Measurements from ENCODE around the gene AQP2. TPM values are rescaled to one million over a fixed set of nuclear protein-coding genes. Genes with fewer than 3 reads are reported as not detected.

AQP2 gene
- total and polyA plus RNA-seq, 4 experiments from 2014 or later: not detected

DNA sequence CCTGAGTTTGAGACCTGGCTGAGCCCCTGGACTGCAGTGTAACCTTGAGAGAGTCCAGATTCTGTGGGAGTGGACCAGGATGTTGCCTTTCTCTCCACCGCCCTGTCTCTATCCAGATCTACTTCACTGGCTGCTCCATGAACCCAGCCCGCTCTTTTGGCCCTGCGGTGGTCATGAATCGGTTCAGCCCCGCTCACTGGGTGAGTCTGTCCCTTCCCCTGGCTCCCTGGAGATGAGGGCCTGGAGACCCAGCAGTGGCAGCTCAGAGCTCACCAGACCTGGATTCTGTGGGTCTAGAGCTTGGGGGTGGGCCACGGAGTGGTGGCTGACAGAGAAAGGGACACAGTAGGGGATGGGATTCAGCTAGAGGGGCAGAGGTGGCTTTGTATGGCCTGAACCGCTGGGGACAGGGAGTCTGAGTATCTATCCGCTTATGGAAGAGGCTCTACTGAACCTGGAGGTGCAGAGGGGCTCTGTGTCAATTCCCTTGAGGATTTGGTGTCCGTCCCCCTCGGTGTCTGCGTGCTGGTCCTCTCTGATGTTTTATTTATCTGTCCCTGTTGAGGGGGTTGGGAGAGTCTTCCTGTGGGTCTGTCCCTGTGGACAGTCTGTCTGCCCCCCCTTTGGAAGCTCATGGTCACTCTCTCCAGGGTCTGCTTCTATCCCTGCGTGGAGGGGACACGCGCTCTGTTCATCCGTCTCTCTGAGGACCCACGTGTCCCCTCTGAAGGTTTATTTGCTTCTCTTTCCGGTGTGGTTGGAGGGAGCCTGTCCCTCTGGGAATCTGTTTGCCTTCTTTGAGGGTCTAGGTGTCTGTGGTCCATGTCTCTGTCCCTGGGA is 13.7 kb downstream of the AQP2 start:
- no peaks in the 10 kb centered on the region for H3K9me3 ChIP-seq (ENCODE audit: control insufficient read depth in 1 of 2, low read length in 2 of 2)
- peaks cover 26% of the 10 kb centered on the region for H3K27me3 ChIP-seq (ENCODE audit: insufficient read depth, low read length)
- no peak overlapping the region for H3K27ac ChIP-seq (ENCODE audit: low read depth, low read length)
- intact Hi-C loops (cut with micrococcal nuclease): loop anchor here (10.0 kb wide), 1 partner anchor 221 kb away; no protein-coding TSS in a partner anchor
- Mint-ChIP-seq H3K27me3 (peaks cover 34 to 54% of the 10 kb centered on the region in 2 donors), H3K9me3 (no peaks in the 10 kb centered on the region), H3K4me3 (peak overlapping the region in 2 of 8 donors; percentile 15 to 20), H3K36me3 (peaks cover 0 to 5% of the 10 kb centered on the region in 2 donors), H3K27ac (no peak overlapping the region), H3K4me1 (peaks cover 6 to 20% (median 10%) of the 10 kb centered on the region in 4 donors)
- no peaks in the 10 kb centered on the region for H3K36me3 ChIP-seq (ENCODE audit: insufficient read depth, low read length)
- CTCF ChIA-PET (ENCODE audit: partially characterized antibody): interaction anchor here (1.2 to 6.2 kb wide), 4 partner anchors 12 to 105 kb away, joined by 3 to 65 read pairs (median 24); no protein-coding TSS in a partner anchor
- H3K4me1 ChIP-seq (ENCODE audit: insufficient read depth, low read length): peaks cover 10% of the 10 kb centered on the region
- DNase-seq: no peak
- POLR2A ChIA-PET (ENCODE audit: partially characterized antibody): no interaction called here
- H3K4me3 ChIP-seq (ENCODE audit: low read length in 2 of 2): no peak overlapping the region

DNA sequence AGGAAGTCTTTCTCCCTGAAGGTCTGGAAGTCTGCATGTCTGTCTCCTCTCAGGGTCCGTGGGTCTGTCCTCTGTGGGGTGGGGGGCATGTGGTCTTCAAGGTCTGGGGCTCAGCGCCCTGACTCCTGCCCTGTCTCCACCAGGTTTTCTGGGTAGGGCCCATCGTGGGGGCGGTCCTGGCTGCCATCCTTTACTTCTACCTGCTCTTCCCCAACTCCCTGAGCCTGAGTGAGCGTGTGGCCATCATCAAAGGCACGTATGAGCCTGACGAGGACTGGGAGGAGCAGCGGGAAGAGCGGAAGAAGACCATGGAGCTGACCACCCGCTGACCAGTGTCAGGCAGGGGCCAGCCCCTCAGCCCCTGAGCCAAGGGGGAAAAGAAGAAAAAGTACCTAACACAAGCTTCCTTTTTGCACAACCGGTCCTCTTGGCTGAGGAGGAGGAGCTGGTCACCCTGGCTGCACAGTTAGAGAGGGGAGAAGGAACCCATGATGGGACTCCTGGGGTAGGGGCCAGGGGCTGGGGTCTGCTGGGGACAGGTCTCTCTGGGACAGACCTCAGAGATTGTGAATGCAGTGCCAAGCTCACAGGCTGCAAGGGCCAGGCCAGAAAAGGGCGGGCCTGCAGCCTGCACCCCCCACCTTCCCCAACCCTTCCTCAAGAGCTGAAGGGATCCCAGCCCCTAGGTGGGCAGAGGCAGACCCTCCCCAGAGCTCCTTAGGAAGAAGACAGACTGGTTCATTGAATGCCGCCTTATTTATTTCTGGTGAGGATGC is 14.5 kb downstream of the AQP2 start:
- intact Hi-C loops (cut with micrococcal nuclease): loop anchor here (10.0 kb wide), 1 partner anchor 220 kb away; no protein-coding TSS in a partner anchor
- H3K27me3 ChIP-seq (ENCODE audit: insufficient read depth, low read length): peaks cover 24% of the 10 kb centered on the region
- H3K9me3 ChIP-seq (ENCODE audit: control insufficient read depth in 1 of 2, low read length in 2 of 2): no peaks in the 10 kb centered on the region
- POLR2A ChIA-PET (ENCODE audit: partially characterized antibody): no interaction called here
- Mint-ChIP-seq H3K27me3 (peaks cover 29 to 47% of the 10 kb centered on the region in 2 donors), H3K9me3 (no peaks in the 10 kb centered on the region), H3K27ac (no peak overlapping the region), H3K4me3 (peak overlapping the region in 1 of 8 donors; percentile 15), H3K36me3 (peaks cover 0 to 5% of the 10 kb centered on the region in 2 donors), H3K4me1 (peaks cover 6 to 20% (median 10%) of the 10 kb centered on the region in 4 donors)
- no peak overlapping the region for H3K4me3 ChIP-seq (ENCODE audit: low read length in 2 of 2)
- CTCF ChIA-PET (ENCODE audit: partially characterized antibody): interaction anchor here (1.1 to 6.2 kb wide), 4 partner anchors 19 to 104 kb away, joined by 3 to 65 read pairs (median 24); no protein-coding TSS in a partner anchor
- no peak overlapping the region for H3K27ac ChIP-seq (ENCODE audit: low read depth, low read length)
- H3K4me1 ChIP-seq (ENCODE audit: insufficient read depth, low read length): peaks cover 10% of the 10 kb centered on the region
- DNase-seq: no peak
- no peaks in the 10 kb centered on the region for H3K36me3 ChIP-seq (ENCODE audit: insufficient read depth, low read length)

DNA sequence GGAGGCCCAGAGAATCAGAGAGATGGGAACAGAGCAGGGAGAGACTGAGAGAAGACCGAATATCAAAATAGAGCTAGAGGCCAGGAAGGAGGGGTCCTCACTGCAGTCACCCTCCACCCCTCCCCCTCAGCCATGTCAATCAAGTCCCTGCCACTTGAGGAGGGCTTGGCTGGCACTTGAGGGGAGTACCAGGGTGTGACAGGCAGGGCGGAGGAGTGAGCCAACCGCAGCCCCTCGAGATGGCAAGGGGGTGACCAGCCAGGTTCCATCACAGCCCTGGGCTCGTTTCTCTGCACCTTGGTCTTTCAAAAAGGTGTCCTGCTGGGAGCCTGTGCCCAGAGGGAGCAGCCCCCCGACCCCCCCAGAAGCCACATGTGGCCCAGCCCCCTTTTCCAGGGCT is 15.3 kb downstream of the AQP2 start:
- H3K27me3 Mint-ChIP-seq: peaks cover 21 to 39% of the 10 kb centered on the region in 2 donors
- Histone ChIP-seq H3K27me3 (ENCODE audit: insufficient read depth, low read length) (peaks cover 16% of the 10 kb centered on the region), H3K4me1 (ENCODE audit: insufficient read depth, low read length) (peaks cover 10% of the 10 kb centered on the region), H3K36me3 (ENCODE audit: insufficient read depth, low read length) (no peaks in the 10 kb centered on the region), H3K4me3 (ENCODE audit: low read length in 2 of 2) (no peak overlapping the region), H3K27ac (ENCODE audit: low read depth, low read length) (no peak overlapping the region), H3K9me3 (ENCODE audit: control insufficient read depth in 1 of 2, low read length in 2 of 2) (no peaks in the 10 kb centered on the region)
- H3K27ac Mint-ChIP-seq: no peak overlapping the region
- no peaks in the 10 kb centered on the region for H3K9me3 Mint-ChIP-seq
- peak overlapping the region in 1 of 8 donors; percentile 6 for H3K4me3 Mint-ChIP-seq
- H3K36me3 Mint-ChIP-seq: no peaks in the 10 kb centered on the region
- CTCF ChIA-PET (ENCODE audit: partially characterized antibody): interaction anchor here (1.0 to 6.2 kb wide), 14 partner anchors 9 to 145 kb away, joined by 3 to 75 read pairs (median 12); partner anchors contain the start of gene RACGAP1
- intact Hi-C loops (cut with micrococcal nuclease): loop anchor here (10.0 kb wide), 1 partner anchor 219 kb away; no protein-coding TSS in a partner anchor
- POLR2A ChIA-PET (ENCODE audit: partially characterized antibody): no interaction called here
- H3K4me1 Mint-ChIP-seq: peaks cover 1 to 12% (median 4%) of the 10 kb centered on the region in 4 donors
- no peak for DNase-seq

DNA sequence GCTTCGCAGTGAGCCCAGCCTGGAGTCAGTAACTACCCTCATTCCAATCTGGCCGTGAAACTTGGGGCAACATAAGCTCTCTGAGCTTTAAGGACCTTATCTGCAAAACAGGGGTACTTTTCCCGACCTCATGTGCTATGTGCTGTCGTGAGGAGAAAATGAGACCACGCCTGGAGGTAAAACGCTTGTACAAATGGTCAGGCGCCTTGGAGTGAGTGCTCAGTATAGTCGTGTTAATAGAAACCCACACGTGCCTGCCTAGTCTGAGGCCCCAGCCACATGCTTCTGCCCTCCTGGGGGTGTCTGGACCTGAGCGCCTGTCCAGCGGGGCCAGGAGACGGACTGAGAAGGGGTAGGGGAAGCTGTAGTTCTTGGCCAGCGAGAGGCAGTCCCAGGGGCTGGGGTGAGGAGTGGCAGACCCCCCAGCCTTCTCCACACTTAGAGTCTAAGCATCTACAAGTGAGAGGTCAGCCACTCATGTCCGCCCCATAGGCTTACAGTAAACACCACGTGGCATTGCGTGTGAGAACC is 16.0 kb downstream of the AQP2 start:
- no peaks in the 10 kb centered on the region for H3K36me3 Mint-ChIP-seq
- Histone ChIP-seq H3K27me3 (ENCODE audit: insufficient read depth, low read length) (peaks cover 15% of the 10 kb centered on the region), H3K4me3 (ENCODE audit: low read length in 2 of 2) (no peak overlapping the region), H3K4me1 (ENCODE audit: insufficient read depth, low read length) (peaks cover 10% of the 10 kb centered on the region), H3K27ac (ENCODE audit: low read depth, low read length) (no peak overlapping the region), H3K9me3 (ENCODE audit: control insufficient read depth in 1 of 2, low read length in 2 of 2) (no peaks in the 10 kb centered on the region), H3K36me3 (ENCODE audit: insufficient read depth, low read length) (no peaks in the 10 kb centered on the region)
- DNase-seq: peak in 2 of 5 donors; percentile 4 to 11
- peak overlapping the region; percentile 30 to 85 (median 58) for H3K4me3 Mint-ChIP-seq
- no peaks in the 10 kb centered on the region for H3K9me3 Mint-ChIP-seq
- intact Hi-C loops (cut with micrococcal nuclease): loop anchor here (1.0 to 10.0 kb wide), 3 partner anchors 104 to 218 kb away; no protein-coding TSS in a partner anchor
- peak overlapping the region in 1 of 7 donors; percentile 18 for H3K27ac Mint-ChIP-seq
- POLR2A ChIA-PET (ENCODE audit: partially characterized antibody): interaction anchor here (1.0 to 1.4 kb wide), 3 partner anchors 27 to 90 kb away, joined by 4 to 6 read pairs (median 4); partner anchors contain the start of gene RACGAP1
- H3K4me1 Mint-ChIP-seq: peaks cover 1 to 11% (median 4%) of the 10 kb centered on the region in 4 donors
- H3K27me3 Mint-ChIP-seq: peaks cover 20 to 39% of the 10 kb centered on the region in 2 donors
- CTCF ChIA-PET (ENCODE audit: partially characterized antibody): interaction anchor here (0.6 to 6.2 kb wide), 46 partner anchors 8 to 507 kb away, joined by 3 to 75 read pairs (median 5); partner anchors contain the start of genes AQP2 and RACGAP1

DNA sequence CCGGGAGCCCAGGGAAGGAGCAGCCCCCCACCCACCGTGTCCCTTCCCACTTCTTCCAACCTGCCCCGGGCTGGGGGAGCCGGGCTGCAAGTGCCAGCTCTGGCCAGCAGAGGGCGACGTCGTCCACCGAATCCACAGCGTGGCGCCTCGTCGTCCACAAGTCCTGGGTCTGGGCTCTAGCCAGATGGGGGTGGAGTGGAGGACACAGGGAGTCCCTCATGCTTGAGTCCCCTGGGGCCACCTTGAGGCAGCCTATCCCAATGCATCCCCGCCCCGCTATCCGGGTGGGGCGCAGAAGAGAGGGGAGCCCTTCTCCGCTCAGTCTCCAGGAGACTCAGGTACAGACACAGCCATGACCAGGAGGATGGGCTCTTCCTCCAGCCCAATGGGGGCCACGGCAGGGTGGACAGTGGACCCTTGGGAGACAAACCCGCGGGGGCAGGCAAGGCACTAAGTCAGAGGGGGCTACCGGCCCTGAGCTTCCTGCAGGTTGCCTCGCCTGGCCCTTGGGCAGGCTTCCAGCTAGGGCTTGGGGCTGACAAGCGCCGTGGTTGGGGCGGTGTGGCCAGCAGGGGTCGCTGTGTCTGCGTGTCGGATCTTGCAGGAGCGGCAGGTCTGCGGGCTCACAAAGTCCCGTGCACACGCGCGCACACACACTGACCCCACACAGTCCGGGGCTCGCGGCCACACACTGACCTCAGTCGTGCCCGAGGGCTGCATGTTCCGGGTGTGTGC is 16.7 kb downstream of the AQP2 start:
- ChIA-PET CTCF (ENCODE audit: partially characterized antibody) (interaction anchor here (0.6 to 6.2 kb wide), 45 partner anchors 8 to 506 kb away, joined by 3 to 75 read pairs (median 5); partner anchors contain the start of genes AQP2 and RACGAP1), POLR2A (ENCODE audit: partially characterized antibody) (interaction anchor here (1.0 to 1.4 kb wide), 3 partner anchors 26 to 89 kb away, joined by 4 to 6 read pairs (median 4); partner anchors contain the start of gene RACGAP1)
- H3K9me3 ChIP-seq (ENCODE audit: control insufficient read depth in 1 of 2, low read length in 2 of 2): no peaks in the 10 kb centered on the region
- Mint-ChIP-seq H3K27me3 (peaks cover 20 to 39% of the 10 kb centered on the region in 2 donors), H3K27ac (peak overlapping the region in 2 of 7 donors; percentile 42 to 46), H3K4me1 (peaks cover 1 to 11% (median 4%) of the 10 kb centered on the region in 4 donors), H3K36me3 (no peaks in the 10 kb centered on the region), H3K4me3 (peak overlapping the region; percentile 51 to 85 (median 76)), H3K9me3 (no peaks in the 10 kb centered on the region)
- H3K36me3 ChIP-seq (ENCODE audit: insufficient read depth, low read length): no peaks in the 10 kb centered on the region
- DNase-seq: peak; percentile 88 to 93 (median 89)
- intact Hi-C loops (cut with micrococcal nuclease): loop anchor here (1.0 to 10.0 kb wide), 3 partner anchors 103 to 218 kb away; no protein-coding TSS in a partner anchor
- H3K4me1 ChIP-seq (ENCODE audit: insufficient read depth, low read length): peaks cover 10% of the 10 kb centered on the region
- H3K27ac ChIP-seq (ENCODE audit: low read depth, low read length): no peak overlapping the region
- H3K4me3 ChIP-seq (ENCODE audit: low read length in 2 of 2): peak overlapping the region; percentile 47 to 63
- H3K27me3 ChIP-seq (ENCODE audit: insufficient read depth, low read length): peaks cover 15% of the 10 kb centered on the region

DNA sequence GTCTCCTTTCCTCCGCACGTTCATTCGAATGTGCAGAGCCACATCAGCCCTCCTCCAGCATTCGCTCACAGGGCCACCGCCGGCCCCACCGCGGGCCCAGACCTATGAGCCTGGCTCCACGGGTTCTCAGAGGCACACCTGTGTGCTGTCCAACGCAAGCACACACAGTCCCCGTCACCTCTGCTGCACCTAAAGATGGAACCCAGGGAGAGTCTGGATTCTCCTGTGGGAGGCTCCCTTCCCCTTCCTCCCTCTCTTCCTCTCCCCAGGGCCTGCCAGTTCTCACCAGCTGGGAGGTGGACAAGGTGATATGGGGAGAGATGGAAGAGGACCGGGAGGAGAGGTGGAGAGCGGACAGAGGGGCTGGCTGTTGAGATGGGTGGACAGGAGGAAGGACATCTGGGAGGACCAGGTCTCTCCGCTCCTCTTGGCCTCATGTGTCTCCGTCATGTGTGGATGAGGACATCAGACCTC is 17.3 kb downstream of the AQP2 start:
- ChIA-PET POLR2A (ENCODE audit: partially characterized antibody) (interaction anchor here (1.0 to 1.4 kb wide), 3 partner anchors 25 to 88 kb away, joined by 4 to 6 read pairs (median 4); partner anchors contain the start of gene RACGAP1), CTCF (ENCODE audit: partially characterized antibody) (interaction anchor here (1.0 to 6.2 kb wide), 36 partner anchors 9 to 162 kb away, joined by 3 to 75 read pairs (median 6); partner anchors contain the start of genes AQP2 and RACGAP1)
- no peaks in the 10 kb centered on the region for H3K36me3 Mint-ChIP-seq
- H3K27ac ChIP-seq (ENCODE audit: low read depth, low read length): no peak overlapping the region
- H3K4me1 ChIP-seq (ENCODE audit: insufficient read depth, low read length): peaks cover 10% of the 10 kb centered on the region
- H3K36me3 ChIP-seq (ENCODE audit: insufficient read depth, low read length): no peaks in the 10 kb centered on the region
- H3K27me3 Mint-ChIP-seq: peaks cover 16 to 35% of the 10 kb centered on the region in 2 donors
- H3K4me3 Mint-ChIP-seq: peak overlapping the region; percentile 31 to 85 (median 76)
- H3K27me3 ChIP-seq (ENCODE audit: insufficient read depth, low read length): peaks cover 15% of the 10 kb centered on the region
- H3K4me1 Mint-ChIP-seq: peaks cover 1 to 7% (median 4%) of the 10 kb centered on the region in 4 donors
- H3K27ac Mint-ChIP-seq: no peak overlapping the region
- H3K9me3 Mint-ChIP-seq: no peaks in the 10 kb centered on the region
- H3K4me3 ChIP-seq (ENCODE audit: low read length in 2 of 2): peak overlapping the region in 1 of 2 donors; percentile 47
- intact Hi-C loops (cut with micrococcal nuclease): loop anchor here (1.0 to 10.0 kb wide), 3 partner anchors 102 to 217 kb away; no protein-coding TSS in a partner anchor
- DNase-seq: no peak
- H3K9me3 ChIP-seq (ENCODE audit: control insufficient read depth in 1 of 2, low read length in 2 of 2): no peaks in the 10 kb centered on the region
